Transverse colon (tissue), 4 donors: ENCODE data around the gene GLP1R. TPM values are rescaled to one million over a fixed set of nuclear protein-coding genes. Genes with fewer than 3 reads are reported as not detected.

Experiments used
- DNase-seq: peaks from one replicate; pipeline ENCODE4 v3.0.0-alpha.2; 2019
- H3K27ac ChIP-seq, 4 donors: fragments of 200-600 bp; sonication (generic); 2 replicates each; pipeline ENCODE4 v1.5.1; 2016 to 2018; ENCODE audit warnings: inconsistent platforms in 4 of 4
- H3K27me3 ChIP-seq: fragments of 200-600 bp; sonication (generic); 2 replicates; pipeline ENCODE4 v1.5.1; 2017; ENCODE audit warnings: inconsistent platforms
- H3K36me3 ChIP-seq, 4 donors: fragments of 200-600 bp; sonication (generic); 2 replicates each; pipeline ENCODE4 v1.5.1; 2017 to 2019; ENCODE audit warnings: inconsistent platforms in 4 of 4
- H3K4me1 ChIP-seq, 4 donors: fragments of 200-600 bp; sonication (generic); 2 replicates each; pipeline ENCODE4 v1.5.1; 2017 to 2020; ENCODE audit warnings: inconsistent platforms in 4 of 4
- H3K4me3 ChIP-seq, 4 donors: fragments of 200-600 bp; sonication (generic); 1 replicate in 1 of 4; 2 replicates in 3 of 4; pipeline versions ENCODE4 v1.5.1 to v1.6.1; 2017 to 2019; ENCODE audit warnings: inconsistent platforms in 4 of 4
- H3K9me3 ChIP-seq, 2 donors: fragments of 200-600 bp; sonication (generic); 2 replicates each; pipeline ENCODE4 v1.5.1; 2017 to 2019; ENCODE audit warnings: inconsistent platforms in 2 of 2
- EP300 ChIP-seq: sonication (generic); formaldehyde crosslinking; IDR thresholded peaks from one replicate; pipeline ENCODE4 v1.6.1; 2017; ENCODE audit warnings: antibody characterized with exemption, low read depth
- POLR2A ChIP-seq: fragments of 450-650 bp; IDR thresholded peaks from one replicate; pipeline ENCODE4 v1.6.1; 2016; ENCODE audit warnings: antibody characterized with exemption, mild to moderate bottlenecking, moderate library complexity
- POLR2AphosphoS5 ChIP-seq, 3 donors: sonication (generic); formaldehyde crosslinking; IDR thresholded peaks; one replicate each; pipeline ENCODE4 v1.6.1; 2016; ENCODE audit warnings: antibody characterized with exemption in 3 of 3
- WGBS, 2 donors: methylation state at CpG; one replicate each; pipeline ENCODE4 v1.1.5; 2018; ENCODE audit warnings: low coverage in 1 of 2; 5-methylcytosine and 5-hydroxymethylcytosine counted together
- in situ Hi-C, 4 donors: fragments of 200-750 bp; cut with MboI; loops; one replicate each; pipeline versions ENCODE4 v1.15.0 to v1.15.1; 2017; ENCODE audit warnings: low sequenced_read_pairs in 3 of 4, low pct_ligation_motif_present in 1 of 4, low pct_unique_long_range_greater_than_20kb in 1 of 4
- intact Hi-C: fragments of 100-400 bp; cut with DNase I; formaldehyde crosslinking; loops from one replicate; pipeline ENCODE4 v1.15.1; 2023; ENCODE audit warnings: low total_unique reads
- total RNA-seq, 4 donors: library from RNA; depleted of rRNA; stranded (reverse); fragments of >200 nt; gene quantifications; one replicate each; pipeline ENCODE4 v1.1.0, GENCODE V29; 2016
- TF ChIP-seq, protein P1 (sequence below), 5 experiments: fragments of 200-600 bp in 3 of 5; fragments of 450-650 bp in 2 of 5; sonication (generic) in 3 of 5; IDR thresholded peaks; 1 replicate in 2 of 5; 2 replicates in 3 of 5; pipeline ENCODE4 v1.5.1; 2016 to 2017; ENCODE audit warnings: antibody characterized with exemption in 5 of 5, inconsistent platforms in 3 of 5, mild to moderate bottlenecking in 2 of 5, moderate library complexity in 1 of 5

The GLP1R gene
- total RNA-seq, 4 donors from 2014 or later: not detected

DNA sequence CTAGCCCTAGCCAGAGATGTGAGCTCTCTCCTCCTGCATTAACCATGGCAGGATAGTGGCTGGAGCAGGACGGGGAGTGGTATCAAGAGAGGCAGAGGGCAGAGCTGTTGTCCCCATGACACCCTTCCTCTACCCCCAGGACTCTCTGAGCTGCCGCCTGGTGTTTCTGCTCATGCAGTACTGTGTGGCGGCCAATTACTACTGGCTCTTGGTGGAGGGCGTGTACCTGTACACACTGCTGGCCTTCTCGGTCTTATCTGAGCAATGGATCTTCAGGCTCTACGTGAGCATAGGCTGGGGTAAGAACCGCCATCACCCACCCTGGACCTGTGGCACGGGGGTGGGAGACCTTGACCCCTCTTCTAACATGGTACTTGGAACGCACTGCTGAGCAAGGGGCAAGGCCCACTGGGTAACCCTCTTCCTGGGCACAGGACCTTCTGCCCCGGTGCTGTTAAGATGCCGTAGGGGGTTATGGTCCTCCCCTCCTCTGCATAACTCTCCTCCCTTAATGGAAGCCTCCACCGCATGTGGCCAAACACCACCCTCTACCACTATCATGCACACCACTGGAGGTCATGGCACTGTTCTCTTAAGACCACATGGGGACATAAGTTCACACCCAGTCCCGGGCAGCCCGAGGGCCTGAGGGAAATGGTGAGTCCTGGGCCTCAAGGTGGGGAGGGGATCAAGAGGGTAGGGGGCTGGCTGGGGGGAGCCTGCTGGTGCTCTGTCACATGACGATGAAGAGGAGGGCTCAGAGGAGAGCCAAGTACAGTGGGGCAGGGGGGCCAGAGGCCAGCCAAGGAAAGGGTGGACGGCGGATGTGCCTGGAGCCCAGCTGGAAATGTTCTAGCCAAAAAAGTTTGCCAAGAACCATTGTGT lies 25.1 kb downstream of the GLP1R start:
- Histone ChIP-seq H3K27ac (no peak overlapping the region), H3K4me1 (no peaks in the 10 kb centered on the region), H3K36me3 (no peaks in the 10 kb centered on the region), H3K27me3 (no peaks in the 10 kb centered on the region), H3K9me3 (no peaks in the 10 kb centered on the region), H3K4me3 (no peak overlapping the region)
- TF ChIP-seq POLR2AphosphoS5 (IDR thresholded peaks at IDR 0.05) (no peak), POLR2A (no peak), EP300 (no peak)
- TF ChIP-seq, protein P1, sequence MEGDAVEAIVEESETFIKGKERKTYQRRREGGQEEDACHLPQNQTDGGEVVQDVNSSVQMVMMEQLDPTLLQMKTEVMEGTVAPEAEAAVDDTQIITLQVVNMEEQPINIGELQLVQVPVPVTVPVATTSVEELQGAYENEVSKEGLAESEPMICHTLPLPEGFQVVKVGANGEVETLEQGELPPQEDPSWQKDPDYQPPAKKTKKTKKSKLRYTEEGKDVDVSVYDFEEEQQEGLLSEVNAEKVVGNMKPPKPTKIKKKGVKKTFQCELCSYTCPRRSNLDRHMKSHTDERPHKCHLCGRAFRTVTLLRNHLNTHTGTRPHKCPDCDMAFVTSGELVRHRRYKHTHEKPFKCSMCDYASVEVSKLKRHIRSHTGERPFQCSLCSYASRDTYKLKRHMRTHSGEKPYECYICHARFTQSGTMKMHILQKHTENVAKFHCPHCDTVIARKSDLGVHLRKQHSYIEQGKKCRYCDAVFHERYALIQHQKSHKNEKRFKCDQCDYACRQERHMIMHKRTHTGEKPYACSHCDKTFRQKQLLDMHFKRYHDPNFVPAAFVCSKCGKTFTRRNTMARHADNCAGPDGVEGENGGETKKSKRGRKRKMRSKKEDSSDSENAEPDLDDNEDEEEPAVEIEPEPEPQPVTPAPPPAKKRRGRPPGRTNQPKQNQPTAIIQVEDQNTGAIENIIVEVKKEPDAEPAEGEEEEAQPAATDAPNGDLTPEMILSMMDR (IDR thresholded peaks at IDR 0.05): no peak
- 80 to 86% methylated on average over 3 to 17 of the region's 17 CpGs for WGBS, 2 donors
- in situ Hi-C loops: no loop called here
- DNase-seq: no peak
- intact Hi-C loops: no loop called here

DNA sequence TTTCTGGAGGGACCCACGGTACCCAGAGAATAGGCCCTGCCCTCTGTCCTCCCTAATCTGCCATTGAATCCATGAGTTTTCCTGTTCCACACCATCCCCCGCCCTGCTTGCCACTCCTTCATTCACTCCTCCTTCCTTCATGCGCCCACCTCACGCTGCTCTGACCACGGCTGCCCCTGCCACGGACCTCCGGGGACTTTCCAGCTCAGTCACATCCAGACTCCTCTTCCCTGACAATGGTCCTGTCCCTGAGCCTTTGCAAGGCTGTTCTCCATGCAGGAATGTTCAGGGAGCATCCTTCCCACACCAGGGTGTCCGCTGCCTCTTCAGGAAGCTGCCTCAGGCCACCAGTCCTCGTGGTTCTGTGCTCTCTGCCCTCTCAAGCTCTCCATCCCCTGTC lies 25.9 kb downstream of the GLP1R start:
- TF ChIP-seq POLR2AphosphoS5 (IDR thresholded peaks at IDR 0.05): no peak
- TF ChIP-seq POLR2A: no peak
- TF ChIP-seq, protein P1 (IDR thresholded peaks at IDR 0.05): no peak
- TF ChIP-seq EP300: no peak
- H3K36me3 ChIP-seq: no peaks in the 10 kb centered on the region
- 84 to 85% methylated on average over 7 to 9 of the region's 9 CpGs for WGBS, 2 donors
- no peaks in the 10 kb centered on the region for H3K9me3 ChIP-seq
- H3K27me3 ChIP-seq: no peaks in the 10 kb centered on the region
- no peaks in the 10 kb centered on the region for H3K4me1 ChIP-seq
- no peak for DNase-seq
- H3K27ac ChIP-seq: no peak overlapping the region
- H3K4me3 ChIP-seq: no peak overlapping the region
- intact Hi-C loops (no loop called here), in situ Hi-C loops (no loop called here)

DNA sequence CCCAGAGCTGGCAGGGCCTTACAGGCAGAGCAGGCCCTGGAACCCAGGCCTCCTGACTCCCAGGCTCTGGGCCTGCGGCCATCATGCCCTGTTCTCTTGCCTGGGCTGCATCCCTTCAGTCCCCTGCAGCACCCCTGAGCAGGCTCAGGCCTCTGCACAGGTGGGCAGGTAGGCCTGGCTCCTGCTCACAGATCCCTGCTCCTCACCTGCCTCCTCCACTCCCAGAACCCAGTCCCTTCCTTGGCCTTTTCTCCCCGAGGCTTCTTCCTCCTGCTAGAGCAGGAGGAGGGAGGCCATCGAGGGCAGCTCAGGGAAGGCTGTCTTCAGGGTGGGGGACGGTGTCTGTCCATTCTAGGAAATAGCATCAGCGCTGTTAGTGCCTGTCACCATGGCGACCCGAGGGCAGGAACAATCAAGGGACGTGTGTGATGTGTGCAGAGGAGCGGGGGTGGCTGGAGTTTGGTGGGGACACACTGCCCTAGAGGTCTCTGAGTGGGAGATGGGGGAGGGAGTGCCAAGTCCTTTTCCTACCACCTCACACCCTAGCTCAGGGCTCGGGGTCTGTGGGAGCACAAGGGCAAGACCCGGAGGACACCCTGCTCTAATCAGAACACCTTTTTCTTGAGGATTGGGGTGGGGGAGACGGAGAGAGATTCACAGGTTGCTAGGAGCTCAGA lies 26.6 kb downstream of the GLP1R start:
- in situ Hi-C loops: no loop called here
- WGBS, 2 donors: 83% methylated on average over 12 of the region's 12 CpGs; no CpG with 5 or more reads in 1 of the 2 donors

More for the DNA sequence above, 26.6 kb downstream of the GLP1R start:
- Histone ChIP-seq H3K9me3 (no peaks in the 10 kb centered on the region), H3K4me1 (no peaks in the 10 kb centered on the region), H3K36me3 (no peaks in the 10 kb centered on the region), H3K4me3 (no peak overlapping the region), H3K27ac (no peak overlapping the region), H3K27me3 (no peaks in the 10 kb centered on the region)
- TF ChIP-seq, protein P1 (IDR thresholded peaks at IDR 0.05): no peak
- TF ChIP-seq POLR2A (no peak), EP300 (no peak), POLR2AphosphoS5 (IDR thresholded peaks at IDR 0.05) (no peak)
- intact Hi-C loops: no loop called here
- DNase-seq: no peak
